ENCODE results near the gene CUL7. TPM values are rescaled to one million over a fixed set of nuclear protein-coding genes. Genes with fewer than 3 reads are reported as not detected.

The CUL7 gene
- total RNA-seq, 1 experiment from 2014 or later: 34.1 TPM

DNA sequence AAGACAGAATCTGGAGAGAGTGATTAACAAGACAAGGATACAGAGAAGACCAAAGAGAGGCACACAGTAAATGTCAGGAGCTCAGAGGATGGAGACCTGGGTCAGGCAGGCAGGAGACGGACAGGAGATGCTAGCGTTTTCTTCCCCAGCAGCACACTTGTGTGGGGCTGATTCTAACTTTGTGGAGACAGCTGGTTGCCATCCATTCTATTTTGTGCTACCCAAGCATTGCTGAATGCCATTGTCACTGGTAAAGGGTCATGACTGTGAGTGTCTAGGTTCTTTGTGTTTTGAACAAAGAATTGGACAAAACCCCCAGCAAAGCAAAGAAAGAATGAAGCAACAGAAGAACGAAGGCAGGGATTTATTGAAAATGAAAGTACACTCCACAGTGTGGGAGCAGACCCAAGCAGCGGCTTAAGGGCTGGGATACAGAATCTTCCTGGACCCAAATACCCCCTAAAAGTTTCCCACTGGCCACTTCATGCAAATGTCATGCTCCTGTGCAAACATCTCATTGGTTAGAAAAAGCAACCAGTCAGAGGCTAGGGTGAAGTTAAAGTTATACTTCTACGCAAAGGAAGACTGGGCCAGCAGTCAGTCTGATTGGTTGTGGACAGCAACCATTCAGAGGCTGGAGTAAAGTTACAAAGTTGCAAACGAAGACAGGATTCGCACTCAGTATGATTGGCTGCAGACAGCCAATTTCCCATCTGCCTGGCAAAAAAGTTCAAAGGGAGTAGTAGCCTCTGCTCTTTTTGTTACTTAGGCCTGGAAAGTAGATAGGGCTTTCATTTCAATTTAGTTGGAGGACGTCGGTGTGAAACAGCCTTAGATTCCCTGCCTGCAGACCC, 40.0 kb upstream of the CUL7 start:
- H3K4me2 ChIP-seq (ENCODE audit: low read length): no peak overlapping the region
- no peak overlapping the region for H2AFZ ChIP-seq (ENCODE audit: low read depth, low read length, poor library complexity, severe bottlenecking)
- intact Hi-C loops (cut with micrococcal nuclease): no loop called here
- TF ChIP-seq FOSL1 (IDR thresholded peaks at IDR 0.05; ENCODE audit: low read depth): no peak
- no peak for TF ChIP-seq ZFX (IDR thresholded peaks at IDR 0.05)
- TF ChIP-seq ZNF274 (IDR thresholded peaks at IDR 0.05; ENCODE audit: low read depth, low read length): no peak
- TF ChIP-seq EZH2 (IDR thresholded peaks at IDR 0.05): no peak
- TF ChIP-seq, protein P1, sequence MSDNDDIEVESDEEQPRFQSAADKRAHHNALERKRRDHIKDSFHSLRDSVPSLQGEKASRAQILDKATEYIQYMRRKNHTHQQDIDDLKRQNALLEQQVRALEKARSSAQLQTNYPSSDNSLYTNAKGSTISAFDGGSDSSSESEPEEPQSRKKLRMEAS (IDR thresholded peaks at IDR 0.05): no peak
- no peak for TF ChIP-seq POLR2A (IDR thresholded peaks at IDR 0.05; ENCODE audit: borderline replicate concordance, extremely low read depth, insufficient read depth, insufficient read length)
- TF ChIP-seq EGR1 (IDR thresholded peaks at IDR 0.05; ENCODE audit: low read depth): no peak
- TF ChIP-seq ELF1 (IDR thresholded peaks at IDR 0.05; ENCODE audit: borderline replicate concordance, low read depth): no peak
- no peak for TF ChIP-seq REST (IDR thresholded peaks at IDR 0.05; ENCODE audit: low read depth)
- TF ChIP-seq YY1 (IDR thresholded peaks at IDR 0.05; ENCODE audit: extremely low read depth, insufficient replicate concordance, low read depth, low read length): no peak
- no peak for TF ChIP-seq RAD21 (IDR thresholded peaks at IDR 0.05; ENCODE audit: low read depth)
- TF ChIP-seq CTCF (IDR thresholded peaks at IDR 0.05 in 2 of 3, conservative IDR thresholded peaks at IDR 0.05 in 1 of 3; ENCODE audit: borderline replicate concordance in 1 of 3, insufficient read depth in 1 of 3, low read depth in 2 of 3, low read length in 2 of 3): no peak
- TF ChIP-seq SIN3A (IDR thresholded peaks at IDR 0.05; ENCODE audit: low read depth): no peak
- no peak for TF ChIP-seq EZH2phosphoT487 (IDR thresholded peaks at IDR 0.05; ENCODE audit: borderline replicate concordance)
- TF ChIP-seq, protein P2, sequence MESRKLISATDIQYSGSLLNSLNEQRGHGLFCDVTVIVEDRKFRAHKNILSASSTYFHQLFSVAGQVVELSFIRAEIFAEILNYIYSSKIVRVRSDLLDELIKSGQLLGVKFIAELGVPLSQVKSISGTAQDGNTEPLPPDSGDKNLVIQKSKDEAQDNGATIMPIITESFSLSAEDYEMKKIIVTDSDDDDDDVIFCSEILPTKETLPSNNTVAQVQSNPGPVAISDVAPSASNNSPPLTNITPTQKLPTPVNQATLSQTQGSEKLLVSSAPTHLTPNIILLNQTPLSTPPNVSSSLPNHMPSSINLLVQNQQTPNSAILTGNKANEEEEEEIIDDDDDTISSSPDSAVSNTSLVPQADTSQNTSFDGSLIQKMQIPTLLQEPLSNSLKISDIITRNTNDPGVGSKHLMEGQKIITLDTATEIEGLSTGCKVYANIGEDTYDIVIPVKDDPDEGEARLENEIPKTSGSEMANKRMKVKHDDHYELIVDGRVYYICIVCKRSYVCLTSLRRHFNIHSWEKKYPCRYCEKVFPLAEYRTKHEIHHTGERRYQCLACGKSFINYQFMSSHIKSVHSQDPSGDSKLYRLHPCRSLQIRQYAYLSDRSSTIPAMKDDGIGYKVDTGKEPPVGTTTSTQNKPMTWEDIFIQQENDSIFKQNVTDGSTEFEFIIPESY (IDR thresholded peaks at IDR 0.05; ENCODE audit: extremely low read depth, insufficient replicate concordance, low read length): no peak
- ChIA-PET POLR2A (no interaction called here), CTCF (no interaction called here), RAD21 (ENCODE audit: low non-redundant PET in 1 of 2, low total read pairs in 2 of 2, uncharacterized antibody in 2 of 2, unreplicated experiment in 2 of 2) (no interaction called here)
- no peak overlapping the region for H3K9ac ChIP-seq (ENCODE audit: low read length)
- no peaks in the 10 kb centered on the region; the same call in 1 of the 2 replicates for H4K20me1 ChIP-seq (ENCODE audit: insufficient read depth)
- no peaks in the 10 kb centered on the region for H3K27me3 ChIP-seq (ENCODE audit: insufficient read depth, low read length)
- no peaks in the 10 kb centered on the region for H3K9me3 ChIP-seq (ENCODE audit: control insufficient read depth in 1 of 2, insufficient read depth in 1 of 2, low read depth in 1 of 2, low read length in 2 of 2)
- H3K36me3 ChIP-seq (ENCODE audit: control insufficient read depth in 1 of 2, insufficient read depth in 2 of 2, low read length in 2 of 2): no peaks in the 10 kb centered on the region
- H3K4me3 ChIP-seq (replicated peaks in 1 of 2; ENCODE audit: low read depth in 1 of 2, low read length in 2 of 2): no peak overlapping the region
- no peaks in the 10 kb centered on the region for H3K9me2 ChIP-seq (ENCODE audit: insufficient read depth)
- DNase-seq (ENCODE audit: low read depth, low spot score) (no peak), ATAC-seq (no peak)
- no TSS peak for BruUV-seq (replicated peaks)
- H3K27ac ChIP-seq (ENCODE audit: low read depth, low read length): no peak overlapping the region
- H3K4me1 ChIP-seq (ENCODE audit: control insufficient read depth in 1 of 2, insufficient read depth in 2 of 2, low read length in 2 of 2): peaks cover 51 to 83% of the 10 kb centered on the region in 2 experiments
- H3K79me2 ChIP-seq (ENCODE audit: insufficient read depth, low read length): peaks cover 79% of the 10 kb centered on the region

All from HCT116 (cell line).